Endothelial cell (in vitro differentiated cells): ENCODE measurements around the gene GLRA3. TPM values are rescaled to one million over a fixed set of nuclear protein-coding genes. Genes with fewer than 3 reads are reported as not detected.

Experiments used
- DNase-seq: peaks from one replicate; pipeline ENCODE4 v3.0.0; 2021; ENCODE audit warnings: low spot score
- H3K27ac Mint-ChIP-seq: one replicate; pipeline ENCODE4 v1.8.0; 2021; ENCODE audit warnings: mixed read lengths, inconsistent platforms; ENCODE audit not compliant: unreplicated experiment
- H3K27me3 Mint-ChIP-seq: one replicate; pipeline ENCODE4 v1.8.0; 2021; ENCODE audit warnings: mild to moderate bottlenecking, moderate library complexity, mixed read lengths, inconsistent platforms; ENCODE audit not compliant: unreplicated experiment
- H3K36me3 Mint-ChIP-seq: one replicate; pipeline ENCODE4 v1.8.0; 2021; ENCODE audit warnings: mild to moderate bottlenecking, low read depth, mixed read lengths, inconsistent platforms; ENCODE audit not compliant: unreplicated experiment
- H3K4me1 Mint-ChIP-seq: one replicate; pipeline ENCODE4 v1.8.0; 2021; ENCODE audit warnings: mild to moderate bottlenecking, mixed read lengths, inconsistent platforms; ENCODE audit not compliant: unreplicated experiment
- H3K4me3 Mint-ChIP-seq: one replicate; pipeline ENCODE4 v1.8.0; 2021; ENCODE audit warnings: mild to moderate bottlenecking, mixed read lengths, inconsistent platforms; ENCODE audit not compliant: unreplicated experiment
- H3K9me3 Mint-ChIP-seq: one replicate; pipeline ENCODE4 v1.8.0; 2021; ENCODE audit warnings: mixed read lengths, inconsistent platforms; ENCODE audit not compliant: unreplicated experiment
- total RNA-seq: library from RNA; stranded (reverse); fragmentation: NEBNext Ultra II Directional; extraction: Animal tissue kit (Norgen Biotek cat#: 25700); gene quantifications from one replicate; pipeline ENCODE4 v1.2.1, GENCODE V29; 2021; ENCODE audit not compliant: unreplicated experiment
- TF ChIP-seq, protein P1 (sequence below): fragments of 200-600 bp; sonication (generic); IDR thresholded peaks from one replicate; pipeline ENCODE4 v1.5.0; 2021; ENCODE audit warnings: antibody characterized with exemption; ENCODE audit not compliant: unreplicated experiment

Gene GLRA3
- total RNA-seq, 1 donor from 2014 or later, result not detected

DNA sequence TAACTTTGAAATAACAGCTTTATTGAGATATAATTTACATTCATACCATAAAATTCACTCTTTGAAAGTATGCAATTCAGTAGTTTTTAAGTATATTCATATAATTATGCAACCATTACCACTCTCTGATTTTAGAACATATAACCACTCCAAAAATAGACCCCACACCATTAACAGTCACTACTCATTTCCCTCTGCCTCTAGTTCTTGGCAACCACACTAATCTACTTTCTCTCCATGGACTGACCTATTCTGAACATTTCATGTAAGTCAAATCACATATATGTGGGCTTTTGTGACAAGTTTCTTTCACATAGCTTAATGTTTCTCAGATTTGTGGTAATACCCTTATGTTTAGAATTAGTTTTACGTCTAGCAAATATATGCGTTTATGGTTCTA is 19.5 kb upstream of the GLRA3 start:
- H3K27me3 Mint-ChIP-seq, result no peaks in the 10 kb centered on the region
- H3K4me1 Mint-ChIP-seq, result no peaks in the 10 kb centered on the region
- no peak overlapping the region for H3K4me3 Mint-ChIP-seq
- TF ChIP-seq, protein P1, sequence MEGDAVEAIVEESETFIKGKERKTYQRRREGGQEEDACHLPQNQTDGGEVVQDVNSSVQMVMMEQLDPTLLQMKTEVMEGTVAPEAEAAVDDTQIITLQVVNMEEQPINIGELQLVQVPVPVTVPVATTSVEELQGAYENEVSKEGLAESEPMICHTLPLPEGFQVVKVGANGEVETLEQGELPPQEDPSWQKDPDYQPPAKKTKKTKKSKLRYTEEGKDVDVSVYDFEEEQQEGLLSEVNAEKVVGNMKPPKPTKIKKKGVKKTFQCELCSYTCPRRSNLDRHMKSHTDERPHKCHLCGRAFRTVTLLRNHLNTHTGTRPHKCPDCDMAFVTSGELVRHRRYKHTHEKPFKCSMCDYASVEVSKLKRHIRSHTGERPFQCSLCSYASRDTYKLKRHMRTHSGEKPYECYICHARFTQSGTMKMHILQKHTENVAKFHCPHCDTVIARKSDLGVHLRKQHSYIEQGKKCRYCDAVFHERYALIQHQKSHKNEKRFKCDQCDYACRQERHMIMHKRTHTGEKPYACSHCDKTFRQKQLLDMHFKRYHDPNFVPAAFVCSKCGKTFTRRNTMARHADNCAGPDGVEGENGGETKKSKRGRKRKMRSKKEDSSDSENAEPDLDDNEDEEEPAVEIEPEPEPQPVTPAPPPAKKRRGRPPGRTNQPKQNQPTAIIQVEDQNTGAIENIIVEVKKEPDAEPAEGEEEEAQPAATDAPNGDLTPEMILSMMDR, result no peak
- no peaks in the 10 kb centered on the region for H3K9me3 Mint-ChIP-seq
- H3K36me3 Mint-ChIP-seq, result no peaks in the 10 kb centered on the region
- no peak for DNase-seq
- no peak overlapping the region for H3K27ac Mint-ChIP-seq

DNA sequence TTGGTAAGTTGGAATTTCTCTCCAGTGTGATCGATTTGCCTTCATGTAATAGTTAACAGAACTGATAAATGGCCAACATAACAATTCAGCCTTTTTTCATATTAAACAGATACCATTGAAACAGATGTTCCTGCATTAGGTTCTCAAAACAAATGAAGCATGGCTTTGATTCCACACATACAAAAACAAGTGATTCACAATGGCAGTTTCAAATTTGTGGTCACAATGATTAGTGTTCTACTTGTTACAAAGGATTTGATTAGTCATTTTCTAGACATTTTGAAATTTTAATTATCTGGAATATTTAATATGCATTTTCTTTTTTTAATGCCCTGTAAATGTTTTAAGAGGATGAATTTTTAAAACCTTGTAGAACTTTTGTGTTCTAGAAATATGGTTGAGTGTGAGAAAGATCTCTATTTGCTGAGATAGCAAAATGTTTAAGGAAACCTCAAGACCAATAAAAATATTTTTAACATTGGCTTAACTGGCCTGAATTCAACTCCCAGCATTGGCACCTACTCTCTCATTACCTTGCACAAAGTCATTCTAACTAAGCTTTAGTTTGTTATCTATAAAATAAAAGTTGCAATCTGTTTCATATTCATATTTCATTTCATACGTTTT is 18.9 kb upstream of the GLRA3 start:
- DNase-seq, result no peak
- Mint-ChIP-seq H3K9me3 (no peaks in the 10 kb centered on the region), H3K36me3 (no peaks in the 10 kb centered on the region), H3K4me1 (no peaks in the 10 kb centered on the region), H3K4me3 (no peak overlapping the region), H3K27me3 (no peaks in the 10 kb centered on the region), H3K27ac (no peak overlapping the region)
- TF ChIP-seq, protein P1, result no peak

DNA sequence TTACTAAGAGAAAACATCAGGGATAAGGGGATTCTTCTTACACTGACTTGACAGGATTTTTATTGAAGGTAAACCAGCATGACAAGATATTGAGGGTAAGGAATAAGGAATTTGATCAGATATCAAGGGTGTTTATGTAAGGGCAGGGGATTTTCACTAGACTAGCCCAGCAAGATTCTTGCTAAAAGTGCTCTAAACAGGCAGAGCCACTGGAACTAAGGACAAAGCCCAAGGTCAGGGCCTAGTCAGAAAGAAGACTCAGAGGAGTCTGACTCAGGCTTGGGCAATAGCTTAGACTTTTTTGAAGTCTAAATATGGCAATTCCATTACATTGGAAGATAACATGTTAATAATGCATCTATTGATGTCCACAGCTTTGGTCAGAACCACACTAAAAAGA is 6.5 kb upstream of the GLRA3 start:
- TF ChIP-seq, protein P1, result no peak
- H3K36me3 Mint-ChIP-seq, result no peaks in the 10 kb centered on the region

DNA sequence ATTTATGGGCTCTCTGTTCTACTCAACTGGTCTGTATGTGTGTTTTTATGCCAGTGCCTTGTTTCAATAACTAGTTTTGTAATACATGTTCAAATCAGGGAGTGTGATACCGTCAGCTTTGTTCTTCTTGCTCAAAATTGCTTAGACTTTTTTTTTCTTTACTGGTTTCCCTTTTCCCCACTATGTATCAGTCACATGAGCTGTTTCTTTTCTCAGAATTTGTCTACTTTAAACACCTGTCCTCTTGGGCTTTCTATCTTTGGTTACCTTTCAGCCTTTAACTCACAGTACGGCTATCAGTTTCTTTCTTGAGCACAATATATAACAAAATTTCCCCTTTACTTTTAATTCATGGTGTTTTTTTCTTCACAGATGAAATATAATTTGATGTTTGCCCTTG is 5.4 kb upstream of the GLRA3 start:
- TF ChIP-seq, protein P1, result no peak
- Mint-ChIP-seq H3K27me3 (no peaks in the 10 kb centered on the region), H3K9me3 (no peaks in the 10 kb centered on the region), H3K4me3 (no peak overlapping the region), H3K4me1 (no peaks in the 10 kb centered on the region), H3K27ac (no peak overlapping the region), H3K36me3 (no peaks in the 10 kb centered on the region)
- no peak for DNase-seq

More for the DNA sequence above, 6.5 kb upstream of the GLRA3 start:
- Mint-ChIP-seq H3K27ac (no peak overlapping the region), H3K27me3 (no peaks in the 10 kb centered on the region), H3K9me3 (no peaks in the 10 kb centered on the region), H3K4me3 (no peak overlapping the region), H3K4me1 (no peaks in the 10 kb centered on the region)
- no peak for DNase-seq

DNA sequence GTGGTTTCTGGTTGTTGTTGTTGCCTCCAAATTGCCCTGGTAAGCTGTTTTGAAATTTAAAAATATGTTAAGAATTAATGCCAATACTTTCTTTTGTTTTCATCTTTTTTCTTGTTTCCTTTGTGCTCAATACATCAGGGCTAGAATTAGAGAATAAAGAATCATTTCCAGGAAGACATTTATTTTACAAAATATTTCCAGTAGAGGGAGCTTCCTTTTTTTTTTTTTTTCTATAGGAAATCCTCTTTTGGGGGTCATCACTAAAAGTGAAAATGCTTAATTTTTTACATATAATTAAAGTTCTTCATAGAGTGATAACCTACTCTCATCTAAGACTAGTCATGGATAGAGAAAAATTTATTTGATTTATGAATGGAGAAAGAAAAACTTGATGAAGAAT is 2.4 kb downstream of the GLRA3 start:
- Mint-ChIP-seq H3K27me3 (peaks cover 3% of the 10 kb centered on the region), H3K4me3 (no peak overlapping the region), H3K4me1 (peaks cover 5% of the 10 kb centered on the region), H3K36me3 (no peaks in the 10 kb centered on the region), H3K27ac (no peak overlapping the region), H3K9me3 (no peaks in the 10 kb centered on the region)
- no peak for DNase-seq
- TF ChIP-seq, protein P1, result peak; percentile 40
